GM18907 (cell line): ENCODE measurements around the gene SLC17A5.
"Not testable (repeated sequence)": the region's sequence is repeated elsewhere in the genome, so short reads cannot be mapped to it uniquely, and the experiment has no call there.

Experiments
- ATAC-seq: cut with Tn5 transposase; IDR thresholded peaks from one replicate; pipeline ENCODE4 v1.9.1; 2021; ENCODE audit warnings: mild to moderate bottlenecking, moderate library complexity; ENCODE audit not compliant: unreplicated experiment

SLC17A5 gene

DNA sequence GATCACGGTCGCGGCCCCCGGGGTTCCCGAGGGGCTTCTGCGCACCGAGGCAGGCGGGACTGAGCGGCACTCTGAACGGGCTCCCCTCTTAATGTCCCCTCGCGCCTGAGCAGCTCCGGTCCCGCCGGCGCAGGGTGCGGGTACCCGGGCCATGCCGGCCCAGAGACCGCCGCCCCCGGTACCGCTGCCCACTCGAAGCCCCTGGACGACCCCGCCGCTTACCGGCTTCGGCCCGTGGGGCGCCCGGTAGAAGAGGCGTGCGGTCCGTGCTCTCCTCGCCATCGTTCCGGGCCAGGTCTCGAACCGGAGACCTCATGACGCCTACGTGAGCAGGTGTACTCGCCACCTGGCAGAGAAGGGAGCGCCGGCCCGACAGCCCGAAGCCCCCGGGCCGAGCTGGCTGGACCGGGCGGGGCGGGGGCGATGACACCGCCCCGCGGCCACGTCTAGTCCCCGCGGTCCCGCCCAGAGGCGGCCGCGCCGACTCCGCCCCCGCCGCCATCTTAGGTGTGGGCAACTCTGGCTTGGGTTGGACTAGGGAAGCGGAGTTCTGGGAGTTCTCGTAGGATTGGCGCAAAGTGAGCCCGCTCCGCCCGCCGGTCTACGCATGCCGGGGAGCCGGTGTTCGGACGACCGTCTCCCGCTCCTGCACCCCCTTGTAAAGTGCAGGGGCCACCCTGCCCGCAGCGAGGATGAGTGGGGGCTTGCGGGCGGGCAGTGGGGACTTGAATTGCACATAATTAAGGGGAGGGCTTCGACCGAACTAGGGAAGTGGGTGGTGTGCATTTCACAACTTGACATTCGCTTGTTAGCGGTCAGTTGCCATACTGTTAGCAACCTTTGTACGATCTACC, at the start of gene SLC17A5:
Gene SLC17A5, minus strand, starts transcription at position 422 of the 854 bp plus-strand sequence. Its CDS starts 106 bp downstream, at position 316.
- peak; percentile 89 for ATAC-seq

DNA sequence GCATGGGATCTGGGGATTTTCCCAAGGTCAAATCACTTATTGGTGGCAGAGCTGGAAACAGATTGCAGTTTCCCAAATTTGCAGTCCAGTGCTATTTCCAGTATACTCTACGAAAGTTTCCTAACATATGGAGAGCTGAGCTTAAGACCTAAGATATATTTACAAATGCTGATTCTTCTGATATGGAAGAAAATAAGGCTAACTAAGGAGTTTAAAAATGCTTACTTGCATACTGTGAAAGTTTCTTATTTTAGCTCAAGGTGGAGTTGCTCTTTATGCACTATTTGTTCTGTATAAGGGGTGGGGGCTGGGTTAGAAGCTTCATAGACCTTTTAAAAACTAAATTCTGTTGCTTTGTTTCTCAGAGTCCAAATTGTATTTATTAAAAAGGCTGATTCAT, 49.7 kb upstream of the SLC17A5 start:
- ATAC-seq, result no peak

DNA sequence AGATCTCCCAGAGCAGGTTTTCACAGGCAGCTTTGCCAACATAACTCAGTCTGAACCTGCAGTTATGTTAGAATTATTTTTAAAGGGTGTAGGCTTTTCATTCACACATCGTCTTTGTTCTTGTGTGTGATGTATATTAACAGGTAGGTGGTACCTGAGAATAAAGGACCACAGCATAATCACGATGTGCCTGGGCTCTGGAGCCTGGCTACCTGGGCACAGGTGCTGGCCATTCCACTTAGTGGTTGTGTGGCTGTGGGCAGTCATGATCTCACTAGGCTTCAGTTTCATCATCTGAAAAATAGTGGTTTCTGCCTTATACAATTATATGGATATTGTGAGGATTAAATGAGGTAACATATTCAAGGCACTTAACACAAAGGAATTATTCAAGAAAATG, 48.7 kb upstream of the SLC17A5 start:
- no peak for ATAC-seq

DNA sequence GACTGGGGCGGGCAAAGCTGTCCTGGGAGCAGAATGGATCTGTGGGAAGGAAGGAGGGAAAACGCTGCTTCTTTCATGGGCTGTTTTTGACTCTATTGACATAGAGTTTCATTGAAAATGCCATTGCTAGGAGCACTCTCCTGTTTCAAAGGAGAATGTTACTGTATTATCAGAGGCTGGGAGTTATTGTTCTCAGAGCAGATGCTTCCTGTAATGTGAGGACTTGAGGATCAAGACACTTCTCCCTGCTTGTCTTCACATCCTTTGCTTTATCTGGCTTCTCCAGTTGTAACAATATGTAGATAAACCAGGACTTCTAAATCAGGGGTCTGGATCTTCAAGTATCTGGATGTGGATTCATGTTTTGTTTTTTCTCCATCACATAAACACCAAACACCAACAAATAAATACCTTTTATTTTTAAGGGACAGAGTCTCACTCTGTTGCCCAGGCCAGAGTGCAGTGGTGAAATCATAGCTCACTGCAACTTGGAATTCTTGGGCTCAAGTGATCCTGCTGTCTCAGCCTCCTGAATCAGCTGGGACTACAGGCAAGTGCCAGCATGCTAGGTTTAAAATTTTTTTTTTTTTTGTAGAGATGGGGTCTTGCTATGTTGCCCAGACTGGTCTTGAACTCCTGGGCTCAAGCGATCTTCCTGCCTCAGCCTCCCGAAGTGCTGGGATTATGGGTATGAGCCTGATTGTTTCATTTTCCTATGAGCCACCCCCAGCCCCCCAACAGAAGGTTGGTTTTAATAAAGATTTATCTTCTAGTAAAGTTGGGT, 46.1 kb upstream of the SLC17A5 start:
- no peak for ATAC-seq

DNA sequence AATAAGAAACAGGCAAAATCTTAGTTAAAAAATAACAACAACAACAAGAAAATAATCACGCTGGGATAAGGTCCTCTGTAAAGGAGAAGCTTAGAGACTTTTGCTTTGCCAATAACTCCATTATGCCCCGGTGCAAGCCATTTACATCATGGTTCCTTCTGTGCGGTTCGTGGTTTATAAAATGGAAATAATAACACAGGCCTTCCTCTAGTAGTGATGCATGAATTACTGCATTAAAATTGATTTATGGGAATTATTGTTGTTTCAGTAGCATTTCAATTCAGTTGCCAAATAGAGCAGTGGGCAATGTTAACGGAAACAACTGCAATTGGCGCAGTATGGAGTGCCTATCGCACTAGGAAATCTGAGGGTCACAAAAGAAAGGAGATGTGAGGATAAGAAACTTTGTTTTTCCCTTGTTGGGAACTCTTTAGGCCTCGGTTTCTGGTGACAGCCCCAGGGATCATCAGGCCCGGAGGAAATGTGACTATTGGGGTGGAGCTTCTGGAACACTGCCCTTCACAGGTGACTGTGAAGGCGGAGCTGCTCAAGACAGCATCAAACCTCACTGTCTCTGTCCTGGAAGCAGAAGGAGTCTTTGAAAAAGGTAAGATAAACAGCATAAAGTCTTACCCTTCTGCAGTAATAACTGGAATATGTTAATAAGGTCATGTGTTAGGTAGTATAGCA, 43.3 kb upstream of the SLC17A5 start:
- ATAC-seq, result peak; percentile 38

DNA sequence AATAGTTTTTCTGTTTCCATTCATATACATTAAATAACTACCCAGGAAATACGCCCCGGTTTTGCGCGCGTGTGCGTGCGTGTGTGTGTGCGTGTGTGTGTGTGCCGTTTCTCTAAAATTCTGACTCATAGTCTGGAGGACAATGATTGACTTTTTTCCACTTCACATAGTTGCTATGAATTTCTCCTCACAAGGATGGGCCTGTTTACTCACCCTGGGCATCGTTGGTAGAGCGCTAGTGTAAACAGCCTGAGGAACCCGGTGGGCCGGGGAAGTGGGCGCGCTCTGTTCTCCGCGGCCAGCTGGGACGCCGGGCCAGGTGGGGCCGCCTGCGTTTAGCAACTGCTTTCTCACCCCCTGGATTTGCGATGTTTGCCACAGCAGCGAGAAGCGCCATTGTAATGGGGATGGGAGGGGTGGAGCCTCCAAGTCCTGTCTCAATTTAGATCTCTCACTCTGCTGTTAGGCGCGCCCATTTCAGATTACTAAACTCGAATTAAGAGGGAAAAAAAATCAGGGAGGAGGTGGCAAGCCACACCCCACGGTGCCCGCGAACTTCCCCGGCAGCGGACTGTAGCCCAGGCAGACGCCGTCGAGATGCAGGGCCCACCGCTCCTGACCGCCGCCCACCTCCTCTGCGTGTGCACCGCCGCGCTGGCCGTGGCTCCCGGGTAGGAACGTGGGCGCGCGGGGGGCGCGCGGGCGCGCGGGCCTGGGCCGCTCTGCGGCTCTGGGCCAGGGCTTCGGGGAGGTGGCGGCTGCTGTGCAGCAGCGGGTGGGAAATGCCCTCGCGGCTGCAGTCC, 42.0 kb upstream of the SLC17A5 start, which contains the start of gene CD109:
Gene CD109, plus strand, starts transcription at position 585 of the 803 bp plus-strand sequence. Its CDS starts 13 bp downstream, at position 598.
- ATAC-seq, result peak; percentile 78

DNA sequence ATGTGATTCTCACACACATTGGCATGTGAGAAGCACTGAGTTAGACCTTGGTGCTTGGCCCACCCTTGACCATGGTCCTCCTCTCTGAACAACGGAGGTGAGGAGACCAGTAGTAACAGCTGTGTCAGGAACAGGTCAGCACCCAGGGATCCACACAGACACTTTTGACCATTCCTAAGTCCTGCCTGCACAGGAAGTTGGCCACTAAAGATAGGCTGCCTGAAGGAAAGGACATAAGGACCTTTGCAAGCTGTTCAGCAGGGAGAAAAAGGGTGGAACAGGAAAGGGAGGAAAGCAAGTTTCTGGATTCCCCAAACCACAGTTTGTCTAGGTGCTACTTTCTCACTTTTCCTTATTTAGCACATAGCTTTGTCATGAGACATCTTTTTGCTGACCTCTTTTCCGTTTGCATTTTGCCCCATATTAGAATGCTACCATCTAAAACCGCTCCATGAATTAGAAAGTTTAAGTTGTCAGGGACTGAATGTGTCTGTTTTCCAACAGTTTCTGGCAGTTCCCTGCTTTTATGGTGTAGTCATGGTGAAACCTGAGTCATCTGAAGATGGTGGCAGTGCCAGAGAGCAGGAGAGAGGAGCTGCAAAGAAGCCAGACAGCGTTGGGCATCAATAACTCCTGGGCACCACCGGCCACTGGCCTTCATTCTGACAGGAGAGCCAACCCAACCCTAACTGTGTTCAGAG, 41.1 kb upstream of the SLC17A5 start:
- no peak for ATAC-seq

DNA sequence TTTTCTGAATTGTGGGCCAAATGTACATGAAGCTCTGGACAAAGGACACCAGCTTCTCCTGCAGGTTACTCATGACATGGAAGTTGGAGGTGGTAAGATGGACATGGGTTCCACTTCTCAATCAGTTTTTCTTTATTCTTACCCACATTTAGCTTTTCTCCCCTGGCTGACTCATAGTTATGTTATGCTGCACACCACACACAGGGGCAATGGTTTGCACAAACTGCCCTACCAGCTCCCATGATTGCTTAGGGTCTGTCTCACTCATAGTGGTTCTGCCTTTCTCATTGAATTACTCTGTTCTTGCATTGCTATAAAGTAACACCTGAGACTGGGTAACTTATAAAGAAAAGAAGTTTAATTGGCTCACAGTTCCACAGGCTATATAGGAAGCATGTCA, 37.7 kb upstream of the SLC17A5 start:
- no peak for ATAC-seq

DNA sequence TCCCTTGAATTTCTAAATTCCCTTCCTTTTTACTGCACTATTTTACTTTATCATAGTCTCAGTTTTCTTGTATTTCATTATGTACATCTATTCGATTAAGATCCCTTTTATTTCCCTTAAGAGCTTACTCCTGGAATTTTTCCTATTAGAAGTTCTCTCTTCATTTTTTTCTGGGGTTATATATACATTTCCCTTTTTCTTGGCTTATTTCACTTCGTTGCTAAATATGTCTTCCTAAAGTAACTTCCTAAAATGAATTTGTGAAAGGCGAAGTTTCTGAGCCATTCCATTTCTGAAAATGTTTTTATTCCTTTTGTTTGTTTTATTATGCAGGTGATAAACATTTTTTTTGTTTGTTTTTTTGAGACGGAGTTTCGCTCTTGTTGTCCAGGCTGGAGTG, 36.3 kb upstream of the SLC17A5 start:
- no peak for ATAC-seq

DNA sequence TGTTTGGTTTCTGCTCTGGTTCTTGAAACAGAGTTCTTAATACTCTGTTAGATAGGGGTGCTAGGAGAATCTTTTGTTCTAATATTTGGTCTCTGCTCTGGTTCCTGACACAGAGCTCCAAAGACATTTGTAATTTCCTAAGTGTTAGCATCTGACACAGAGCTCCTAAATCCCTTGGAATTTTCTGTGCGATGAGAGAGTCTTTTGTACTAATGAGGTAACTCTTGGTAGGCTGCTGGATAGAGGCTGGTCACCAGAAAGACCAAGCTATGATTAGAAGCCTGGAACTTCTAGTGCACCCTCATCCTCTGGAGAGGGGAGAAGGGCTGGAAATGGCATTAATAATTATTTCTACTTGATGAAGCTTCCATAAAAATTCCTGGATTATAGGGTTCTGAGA, 34.6 kb upstream of the SLC17A5 start:
- no peak for ATAC-seq

DNA sequence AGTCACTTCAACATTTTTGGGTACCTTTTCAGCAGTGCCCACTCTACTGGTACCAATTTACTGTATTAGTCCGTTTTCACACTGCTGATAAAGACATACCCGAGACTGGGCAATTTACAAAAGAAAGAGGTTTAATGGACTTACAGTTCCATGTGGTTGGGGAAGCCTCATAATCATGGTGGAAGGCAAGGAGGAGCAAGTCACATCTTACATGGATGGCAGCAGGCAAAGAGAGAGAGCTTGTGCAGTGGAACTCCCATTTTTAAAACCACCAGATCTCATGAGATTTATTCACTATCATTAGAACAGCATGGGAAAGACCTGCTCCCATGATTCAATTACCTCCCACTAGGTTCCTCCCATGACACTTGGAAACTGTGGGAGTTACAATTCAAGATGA, 29.8 kb upstream of the SLC17A5 start:
- not testable (repeated sequence) for ATAC-seq

DNA sequence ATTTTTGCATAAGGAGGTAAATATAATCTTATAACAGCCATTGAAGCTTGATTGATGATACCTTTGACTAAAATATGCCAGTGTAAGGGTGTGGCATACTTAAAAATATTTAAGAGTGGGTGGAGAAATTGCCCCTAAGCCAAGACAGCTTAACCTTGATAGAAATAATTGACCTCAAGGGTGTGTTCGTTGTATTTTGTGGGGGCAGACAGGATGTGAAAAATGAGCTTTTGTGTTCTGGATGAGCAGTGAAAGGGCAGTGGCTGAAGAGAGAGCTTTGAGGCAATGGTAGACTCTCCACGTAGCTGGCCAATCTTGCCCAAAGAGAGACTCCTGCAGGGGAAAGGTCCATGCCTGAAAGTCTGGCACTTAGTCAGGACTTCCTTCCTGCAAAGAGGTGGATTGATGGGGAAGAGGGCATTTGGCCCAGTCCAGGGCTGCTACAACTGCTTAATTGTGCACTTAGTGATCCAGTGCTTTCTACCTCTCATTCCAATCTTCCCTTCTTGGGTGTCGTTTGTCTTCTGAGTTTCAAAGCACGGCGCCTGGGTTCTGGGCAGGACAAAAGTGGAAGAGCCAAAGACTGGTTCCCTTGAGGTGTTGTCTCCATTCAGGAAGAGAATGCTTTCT, 26.6 kb upstream of the SLC17A5 start:
- no peak for ATAC-seq

DNA sequence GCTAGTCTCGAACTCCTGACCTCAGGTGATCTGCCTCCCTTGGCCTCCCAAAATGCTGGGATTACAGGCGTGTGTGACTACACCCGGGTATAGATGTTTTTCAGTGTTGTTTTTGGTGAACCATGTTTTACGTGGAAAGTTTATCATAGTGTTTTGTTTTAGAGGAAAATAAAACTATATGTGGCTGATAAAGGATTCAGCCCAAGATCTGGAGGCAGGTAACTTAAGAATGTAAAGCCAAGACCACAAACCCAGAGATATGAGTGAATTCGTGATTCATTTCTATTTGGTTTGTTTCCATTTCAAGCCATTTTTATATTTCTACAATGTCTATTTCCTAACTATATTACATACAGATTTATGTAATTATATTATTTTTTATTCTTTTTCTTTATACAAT, 26.1 kb upstream of the SLC17A5 start:
- ATAC-seq, result not testable (repeated sequence)

- ATAC-seq, result no peak
Observed at GRCh38 chr6:73679009-73679408, 25.2 kb upstream of the SLC17A5 start.

GRCh38 chr6:73675466-73676098, 21.8 kb upstream of the SLC17A5 start:
- peak; percentile 94 for ATAC-seq

DNA sequence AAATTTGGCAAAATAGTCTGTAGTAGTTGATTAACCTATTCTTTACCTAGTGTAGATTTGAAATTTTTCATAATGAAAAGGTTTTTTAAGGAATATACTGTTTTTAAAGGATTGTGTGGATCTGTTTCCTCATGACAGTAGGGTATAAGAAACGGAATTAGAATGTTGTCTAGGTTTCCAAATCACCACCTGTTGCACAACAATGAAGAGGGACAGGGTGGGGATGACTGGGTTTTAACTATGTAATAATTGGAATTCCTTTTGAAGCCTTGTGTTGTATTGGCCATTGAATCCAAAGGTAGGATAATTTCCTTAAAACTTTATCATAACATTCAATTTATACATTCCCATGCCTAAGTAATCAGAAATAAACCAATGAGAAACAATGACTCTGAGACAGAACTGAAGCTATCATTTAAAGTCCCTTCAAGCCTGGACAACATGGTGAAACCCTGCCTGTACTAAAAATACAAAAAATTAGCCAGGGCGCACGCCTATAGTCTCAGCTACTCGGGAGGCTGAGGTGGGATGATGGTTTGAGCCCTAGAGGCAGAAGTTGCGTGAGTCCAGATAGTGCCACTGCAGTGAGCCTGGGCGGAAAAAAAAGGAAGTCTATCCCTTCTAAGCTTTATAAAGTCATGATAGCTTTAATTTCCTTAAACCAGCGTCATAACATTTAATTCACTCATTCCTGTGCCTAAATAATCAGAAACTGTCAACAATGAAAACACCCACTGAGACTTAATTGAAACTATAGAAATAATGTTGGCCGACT, 18.3 kb upstream of the SLC17A5 start:
- ATAC-seq, result no peak

DNA sequence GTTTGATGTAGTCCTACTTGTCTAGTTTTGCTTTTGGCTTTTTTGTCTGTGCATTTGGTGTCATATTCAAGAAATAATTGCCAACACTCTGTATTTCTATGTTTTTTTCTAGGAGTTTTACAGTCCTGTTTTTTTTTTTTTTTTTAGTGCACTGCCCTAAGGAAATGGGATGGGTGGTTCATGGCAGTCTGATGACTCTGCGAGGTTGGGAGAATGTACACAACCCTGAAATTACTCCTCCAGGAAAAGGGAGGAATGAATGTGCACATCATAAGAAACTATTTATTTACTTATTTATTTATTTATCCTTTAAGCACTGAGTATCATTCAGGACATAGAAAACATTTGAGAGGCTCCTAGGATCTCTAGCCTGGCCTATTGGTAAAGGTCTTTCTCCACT, 15.2 kb upstream of the SLC17A5 start:
- ATAC-seq, result no peak

DNA sequence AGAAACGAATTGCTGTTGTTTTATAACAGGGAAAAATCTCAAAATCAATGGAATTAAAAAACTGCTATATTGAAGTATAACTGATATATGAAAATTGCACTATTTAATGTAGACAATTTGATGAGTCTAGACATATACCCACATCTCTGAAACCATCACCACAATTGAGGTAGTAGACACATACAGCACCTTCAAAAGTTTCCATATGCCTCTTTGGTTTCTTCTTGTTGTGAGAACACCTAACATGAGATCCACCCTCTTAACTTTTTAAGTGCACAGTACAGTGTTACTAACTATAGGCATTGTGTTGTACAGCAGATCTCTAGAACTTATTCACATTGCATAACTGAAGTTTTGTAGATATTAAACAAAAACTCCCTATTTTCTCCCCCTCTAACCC, 14.0 kb upstream of the SLC17A5 start:
- no peak for ATAC-seq
